IPS-NIHi7 (cell line): ENCODE results near the gene SUGP2.

ENCODE experiments used
- DNase-seq: peaks from one replicate; pipeline ENCODE4 v3.0.0; 2012; ENCODE audit warnings: mixed read lengths; ENCODE audit errors: extremely low spot score

The SUGP2 gene

GRCh38 chr19:18991468-18991867, 41.8 kb downstream of the SUGP2 start:
- no peak for DNase-seq

- DNase-seq = no peak
Observed at GRCh38 chr19:18991006-18991405, 42.3 kb downstream of the SUGP2 start.

GRCh38 chr19:18990128-18990708, 43.1 kb downstream of the SUGP2 start:
- DNase-seq = no peak

GRCh38 chr19:18989316-18989715, 44.0 kb downstream of the SUGP2 start:
- no peak for DNase-seq

GRCh38 chr19:18987456-18987855, 45.9 kb downstream of the SUGP2 start:
- DNase-seq = no peak

- no peak for DNase-seq
Observed at GRCh38 chr19:18985257-18985656, 48.1 kb downstream of the SUGP2 start.

- no peak for DNase-seq
Observed at GRCh38 chr19:18984251-18984650, 49.1 kb downstream of the SUGP2 start.

- DNase-seq = no peak
Observed at GRCh38 chr19:18982669-18983068, 50.6 kb downstream of the SUGP2 start.

- DNase-seq = no peak
Observed at GRCh38 chr19:18980432-18981020, 52.8 kb downstream of the SUGP2 start.

GRCh38 chr19:18978616-18979015, 54.7 kb downstream of the SUGP2 start:
- DNase-seq = no peak

GRCh38 chr19:18975869-18976268, 57.4 kb downstream of the SUGP2 start:
- DNase-seq = no peak

GRCh38 chr19:18975011-18975410, 58.3 kb downstream of the SUGP2 start:
- no peak for DNase-seq

GRCh38 chr19:18972851-18973250, 60.5 kb downstream of the SUGP2 start:
- no peak for DNase-seq

GRCh38 chr19:18972301-18972811, 61.0 kb downstream of the SUGP2 start:
- no peak for DNase-seq

GRCh38 chr19:18969931-18970659, 63.2 kb downstream of the SUGP2 start:
- no peak for DNase-seq

GRCh38 chr19:18967358-18968146, 65.8 kb downstream of the SUGP2 start:
- DNase-seq = no peak

- no peak for DNase-seq
Observed at GRCh38 chr19:18966307-18966706, 67.0 kb downstream of the SUGP2 start.

GRCh38 chr19:18964121-18964520, 69.2 kb downstream of the SUGP2 start:
- DNase-seq = no peak

- peak; percentile 98 for DNase-seq
Observed at GRCh38 chr19:18961767-18962620, 71.3 kb downstream of the SUGP2 start.

GRCh38 chr19:18960370-18960769, 72.9 kb downstream of the SUGP2 start:
- DNase-seq = no peak

GRCh38 chr19:18955042-18955441, 78.3 kb downstream of the SUGP2 start:
- DNase-seq = no peak
